ENCODE measurements around the gene TLR2. TPM values are rescaled to one million over a fixed set of nuclear protein-coding genes. Genes with fewer than 3 reads are reported as not detected.
A peak's percentile ranks its signal among the peaks of the same experiment; 100 is the strongest.

TLR2 gene
- total RNA-seq, 1 donor from 2014 or later: 0.28 TPM

- Mint-ChIP-seq H3K27me3 (ENCODE audit: low read depth) (peaks cover 32% of the 10 kb centered on the region), H3K27ac (ENCODE audit: unreplicated experiment) (no peak overlapping the region), H3K36me3 (ENCODE audit: low read depth) (peaks cover 4% of the 10 kb centered on the region), H3K9me3 (peaks cover 6% of the 10 kb centered on the region), H3K4me1 (peaks cover 7% of the 10 kb centered on the region), H3K4me3 (no peak overlapping the region)
- TF ChIP-seq, protein P1, sequence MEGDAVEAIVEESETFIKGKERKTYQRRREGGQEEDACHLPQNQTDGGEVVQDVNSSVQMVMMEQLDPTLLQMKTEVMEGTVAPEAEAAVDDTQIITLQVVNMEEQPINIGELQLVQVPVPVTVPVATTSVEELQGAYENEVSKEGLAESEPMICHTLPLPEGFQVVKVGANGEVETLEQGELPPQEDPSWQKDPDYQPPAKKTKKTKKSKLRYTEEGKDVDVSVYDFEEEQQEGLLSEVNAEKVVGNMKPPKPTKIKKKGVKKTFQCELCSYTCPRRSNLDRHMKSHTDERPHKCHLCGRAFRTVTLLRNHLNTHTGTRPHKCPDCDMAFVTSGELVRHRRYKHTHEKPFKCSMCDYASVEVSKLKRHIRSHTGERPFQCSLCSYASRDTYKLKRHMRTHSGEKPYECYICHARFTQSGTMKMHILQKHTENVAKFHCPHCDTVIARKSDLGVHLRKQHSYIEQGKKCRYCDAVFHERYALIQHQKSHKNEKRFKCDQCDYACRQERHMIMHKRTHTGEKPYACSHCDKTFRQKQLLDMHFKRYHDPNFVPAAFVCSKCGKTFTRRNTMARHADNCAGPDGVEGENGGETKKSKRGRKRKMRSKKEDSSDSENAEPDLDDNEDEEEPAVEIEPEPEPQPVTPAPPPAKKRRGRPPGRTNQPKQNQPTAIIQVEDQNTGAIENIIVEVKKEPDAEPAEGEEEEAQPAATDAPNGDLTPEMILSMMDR (conservative IDR thresholded peaks at IDR 0.05): no peak
- no peak for DNase-seq (ENCODE audit: low read depth, low spot score)
These were observed 4.6 kb upstream of the TLR2 start for GRCh38 chr4:153679486-153679885.

DNA sequence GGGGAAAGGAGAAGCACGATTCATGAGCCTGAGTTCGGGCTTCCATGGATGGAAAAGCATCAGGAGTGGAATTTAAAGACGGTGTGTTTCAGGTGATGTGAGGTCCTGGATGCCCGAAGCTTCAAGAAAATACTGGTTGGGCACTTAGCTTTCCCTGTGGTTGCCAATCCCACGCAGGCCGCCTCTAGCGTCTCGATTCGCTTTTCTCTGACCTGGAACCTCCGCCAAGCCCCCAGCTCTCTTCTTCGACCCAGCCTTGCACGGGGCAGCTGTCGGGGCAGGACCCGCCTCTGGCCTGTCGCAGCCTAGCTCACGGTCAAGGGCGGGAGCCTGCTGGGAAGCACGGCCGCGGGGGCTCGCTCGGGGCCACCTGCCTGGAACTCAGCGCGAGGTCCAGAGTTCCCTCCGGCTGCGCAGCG, 308 bp upstream of the TLR2 start:
- Mint-ChIP-seq H3K4me3 (peak overlapping the region; percentile 67), H3K27ac (ENCODE audit: unreplicated experiment) (no peak overlapping the region), H3K36me3 (ENCODE audit: low read depth) (peaks cover 9% of the 10 kb centered on the region), H3K27me3 (ENCODE audit: low read depth) (peaks cover 48% of the 10 kb centered on the region), H3K9me3 (peaks cover 3% of the 10 kb centered on the region), H3K4me1 (peaks cover 13% of the 10 kb centered on the region)
- TF ChIP-seq, protein P1 (conservative IDR thresholded peaks at IDR 0.05): no peak
- DNase-seq (ENCODE audit: low read depth, low spot score): peak; percentile 21

- H3K36me3 Mint-ChIP-seq (ENCODE audit: low read depth): peaks cover 17% of the 10 kb centered on the region
- TF ChIP-seq, protein P1 (conservative IDR thresholded peaks at IDR 0.05): no peak
- H3K4me1 Mint-ChIP-seq: peaks cover 13% of the 10 kb centered on the region
- H3K9me3 Mint-ChIP-seq: peaks cover 10% of the 10 kb centered on the region
- no peak overlapping the region for H3K27ac Mint-ChIP-seq (ENCODE audit: unreplicated experiment)
- peaks cover 46% of the 10 kb centered on the region for H3K27me3 Mint-ChIP-seq (ENCODE audit: low read depth)
- no peak for DNase-seq (ENCODE audit: low read depth, low spot score)
- peak overlapping the region; percentile 88 for H3K4me3 Mint-ChIP-seq
These were observed 891 bp downstream of the TLR2 start for GRCh38 chr4:153684971-153685371.

- TF ChIP-seq, protein P1 (conservative IDR thresholded peaks at IDR 0.05): no peak
- no peak overlapping the region for H3K27ac Mint-ChIP-seq (ENCODE audit: unreplicated experiment)
- H3K4me3 Mint-ChIP-seq: no peak overlapping the region
- no peak for DNase-seq (ENCODE audit: low read depth, low spot score)
- peaks cover 18% of the 10 kb centered on the region for H3K4me1 Mint-ChIP-seq
- H3K9me3 Mint-ChIP-seq: no peaks in the 10 kb centered on the region
- H3K27me3 Mint-ChIP-seq (ENCODE audit: low read depth): no peaks in the 10 kb centered on the region
- H3K36me3 Mint-ChIP-seq (ENCODE audit: low read depth): peaks cover 5% of the 10 kb centered on the region
These were observed 20.4 kb downstream of the TLR2 start for GRCh38 chr4:153704522-153704921.

- H3K4me3 Mint-ChIP-seq: no peak overlapping the region
- H3K36me3 Mint-ChIP-seq (ENCODE audit: low read depth): peaks cover 6% of the 10 kb centered on the region
- no peak overlapping the region for H3K27ac Mint-ChIP-seq (ENCODE audit: unreplicated experiment)
- no peak for DNase-seq (ENCODE audit: low read depth, low spot score)
- TF ChIP-seq, protein P1 (conservative IDR thresholded peaks at IDR 0.05): no peak
- peaks cover 26% of the 10 kb centered on the region for H3K4me1 Mint-ChIP-seq
- H3K9me3 Mint-ChIP-seq: no peaks in the 10 kb centered on the region
- no peaks in the 10 kb centered on the region for H3K27me3 Mint-ChIP-seq (ENCODE audit: low read depth)
These were observed 21.8 kb downstream of the TLR2 start for GRCh38 chr4:153705743-153706468.

Measured in neural crest cell (in vitro differentiated cells).